ENCODE results near the gene THAP8.
A peak's percentile ranks its signal among the peaks of the same experiment; 100 is the strongest.

Gene THAP8

DNA sequence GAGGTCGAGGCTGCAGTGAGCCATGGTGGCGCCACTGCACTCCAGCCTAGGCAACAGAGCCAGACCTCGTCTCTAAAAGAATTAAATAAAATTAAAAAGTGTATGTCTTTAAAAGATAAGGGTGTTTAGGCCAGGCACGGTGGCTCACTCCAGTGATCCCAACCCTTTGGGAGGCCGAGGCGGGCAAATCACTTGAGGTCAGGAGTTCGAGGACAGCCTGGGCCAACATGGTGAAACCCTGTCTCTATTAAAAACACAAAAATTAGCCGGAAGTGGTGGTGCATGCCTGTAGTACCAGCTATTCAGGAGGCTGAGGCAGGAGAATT is 66.6 kb downstream of the THAP8 start:
- no peak for DNase-seq (ENCODE audit: extremely low read depth, low read depth)
- H3K4me3 ChIP-seq (replicated peaks; ENCODE audit: low read depth, low read length), result no peak overlapping the region
- TF ChIP-seq, protein P1, sequence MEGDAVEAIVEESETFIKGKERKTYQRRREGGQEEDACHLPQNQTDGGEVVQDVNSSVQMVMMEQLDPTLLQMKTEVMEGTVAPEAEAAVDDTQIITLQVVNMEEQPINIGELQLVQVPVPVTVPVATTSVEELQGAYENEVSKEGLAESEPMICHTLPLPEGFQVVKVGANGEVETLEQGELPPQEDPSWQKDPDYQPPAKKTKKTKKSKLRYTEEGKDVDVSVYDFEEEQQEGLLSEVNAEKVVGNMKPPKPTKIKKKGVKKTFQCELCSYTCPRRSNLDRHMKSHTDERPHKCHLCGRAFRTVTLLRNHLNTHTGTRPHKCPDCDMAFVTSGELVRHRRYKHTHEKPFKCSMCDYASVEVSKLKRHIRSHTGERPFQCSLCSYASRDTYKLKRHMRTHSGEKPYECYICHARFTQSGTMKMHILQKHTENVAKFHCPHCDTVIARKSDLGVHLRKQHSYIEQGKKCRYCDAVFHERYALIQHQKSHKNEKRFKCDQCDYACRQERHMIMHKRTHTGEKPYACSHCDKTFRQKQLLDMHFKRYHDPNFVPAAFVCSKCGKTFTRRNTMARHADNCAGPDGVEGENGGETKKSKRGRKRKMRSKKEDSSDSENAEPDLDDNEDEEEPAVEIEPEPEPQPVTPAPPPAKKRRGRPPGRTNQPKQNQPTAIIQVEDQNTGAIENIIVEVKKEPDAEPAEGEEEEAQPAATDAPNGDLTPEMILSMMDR (IDR thresholded peaks at IDR 0.05; ENCODE audit: low read depth, low read length, missing control alignments), result no peak

DNA sequence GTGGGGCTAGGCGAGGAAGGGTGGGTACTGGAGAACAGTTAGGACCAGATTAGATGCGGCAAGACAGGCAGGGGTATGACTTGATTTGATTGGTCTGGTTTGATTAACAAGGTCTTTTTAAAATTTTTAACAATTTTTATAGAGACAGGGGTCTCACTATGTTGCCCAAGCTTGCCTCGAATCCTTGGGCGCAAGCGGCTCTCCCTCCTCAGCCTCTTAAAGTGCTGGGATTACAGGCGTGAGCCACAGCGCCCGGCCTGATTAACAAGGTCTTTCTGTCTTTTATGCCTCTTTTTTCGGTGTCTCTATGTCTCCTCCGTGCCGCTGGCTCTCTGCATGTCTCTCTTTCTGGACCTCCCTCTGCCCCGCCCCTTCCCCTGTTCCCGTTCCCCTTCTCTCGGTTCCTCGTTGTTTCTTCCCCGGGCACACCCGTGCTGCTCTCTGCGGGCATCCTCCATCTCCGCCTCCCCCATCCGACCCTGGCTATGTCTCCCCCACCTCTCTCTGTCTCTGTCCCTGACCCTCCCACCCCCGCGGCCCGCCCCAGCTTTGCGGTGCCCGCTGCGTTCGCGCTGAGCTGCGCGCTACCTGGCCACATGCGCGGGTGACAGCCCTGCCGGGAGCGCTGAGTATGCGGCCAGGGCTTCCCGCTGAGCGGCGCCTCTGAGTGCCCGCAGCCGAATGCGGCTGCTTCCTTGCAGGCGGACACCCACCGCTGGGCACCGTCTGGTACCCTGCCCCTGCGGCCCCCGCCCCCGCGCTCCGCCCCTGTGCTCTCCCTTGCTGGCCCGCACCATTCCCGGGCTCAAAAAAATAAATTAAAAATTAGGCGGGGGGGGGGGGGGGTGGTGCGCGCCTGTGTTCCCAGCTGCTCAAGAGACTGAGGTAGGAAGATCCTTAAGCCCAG is 67.2 kb downstream of the THAP8 start:
- DNase-seq (ENCODE audit: extremely low read depth, low read depth), result no peak
- TF ChIP-seq, protein P1 (IDR thresholded peaks at IDR 0.05; ENCODE audit: low read depth, low read length, missing control alignments), result no peak
- H3K4me3 ChIP-seq (replicated peaks; ENCODE audit: low read depth, low read length), result peak overlapping the region; percentile 24

DNA sequence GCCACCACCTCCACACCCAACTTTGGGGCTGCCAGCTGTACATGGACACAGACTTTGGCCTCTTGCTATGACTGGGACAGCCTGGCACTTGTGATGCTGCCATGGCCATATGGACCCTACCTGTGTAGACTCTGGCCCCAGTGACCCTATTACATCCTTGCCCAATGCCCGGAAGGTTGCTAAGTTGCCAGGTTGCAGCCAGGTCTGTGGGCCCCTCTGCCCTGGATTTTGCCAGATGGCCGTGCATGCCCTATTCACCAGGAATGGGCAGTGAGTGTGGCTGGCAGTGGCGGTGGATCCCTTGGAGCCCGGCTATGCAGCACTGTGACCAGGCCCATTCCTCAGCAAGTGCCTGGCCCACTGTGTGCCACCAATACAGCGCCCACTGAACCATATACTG is 68.0 kb downstream of the THAP8 start:
- TF ChIP-seq, protein P1 (IDR thresholded peaks at IDR 0.05; ENCODE audit: low read depth, low read length, missing control alignments), result no peak
- DNase-seq (ENCODE audit: extremely low read depth, low read depth), result no peak
- no peak overlapping the region for H3K4me3 ChIP-seq (replicated peaks; ENCODE audit: low read depth, low read length)

All from HFF-Myc (cell line).